GM18520 (cell line): ENCODE data around the gene KMT2B.

Source experiments
- ATAC-seq: cut with Tn5 transposase; IDR thresholded peaks from one replicate; pipeline ENCODE4 v1.9.1; 2021; ENCODE audit not compliant: unreplicated experiment

The KMT2B gene

GRCh38 chr19:35740423-35741202, 22.8 kb downstream of the KMT2B start:
- ATAC-seq: peak; percentile 40

GRCh38 chr19:35741203-35741515, 23.4 kb downstream of the KMT2B start:
- ATAC-seq: no peak

- no peak for ATAC-seq
These were observed 24.4 kb downstream of the KMT2B start, which contains the start of gene IGFLR1 for GRCh38 chr19:35742121-35742724. TSS of gene IGFLR1 (minus strand) at chr19:35742452. CDS start at chr19:35741180, 1,272 bp downstream.

- ATAC-seq: no peak
These were observed 26.0 kb downstream of the KMT2B start for GRCh38 chr19:35743640-35744429.

- peak; percentile 14 for ATAC-seq
These were observed 26.9 kb downstream of the KMT2B start for GRCh38 chr19:35744430-35745327.

GRCh38 chr19:35745328-35746086, 27.7 kb downstream of the KMT2B start, which contains the start of the genes PSENEN and U2AF1L4:
TSS of gene PSENEN (plus strand) at chr19:35745651. CDS start at chr19:35745931, 280 bp downstream.
TSS of gene U2AF1L4 (minus strand) at chr19:35745418. CDS start at chr19:35745391, 27 bp downstream.
- ATAC-seq: peak; percentile 45

GRCh38 chr19:35746087-35746462, 28.3 kb downstream of the KMT2B start:
- ATAC-seq: no peak

- no peak for ATAC-seq
These were observed 28.7 kb downstream of the KMT2B start for GRCh38 chr19:35746531-35746930.

GRCh38 chr19:35748106-35749020, 30.6 kb downstream of the KMT2B start, which contains the start of gene LIN37:
TSS of gene LIN37 (plus strand) at chr19:35748576. CDS start at chr19:35748725, 149 bp downstream.
- peak; percentile 71 for ATAC-seq

GRCh38 chr19:35750167-35750566, 32.4 kb downstream of the KMT2B start:
- no peak for ATAC-seq

GRCh38 chr19:35751839-35752745, 34.3 kb downstream of the KMT2B start:
- ATAC-seq: no peak

- no peak for ATAC-seq
These were observed 35.0 kb downstream of the KMT2B start for GRCh38 chr19:35752746-35753350.

GRCh38 chr19:35753634-35754369, 36.0 kb downstream of the KMT2B start:
- ATAC-seq: no peak

- ATAC-seq: no peak
These were observed 36.7 kb downstream of the KMT2B start for GRCh38 chr19:35754370-35755130.

GRCh38 chr19:35755131-35755549, 37.3 kb downstream of the KMT2B start:
- ATAC-seq: no peak
